GM06990 (cell line): Measurements from ENCODE around the gene SNX19.

Experiments used
- DNase-seq: peaks from one replicate; pipeline ENCODE4 v3.0.0-alpha.2; 2011; ENCODE audit not compliant: insufficient read length; ENCODE audit errors: extremely low read depth
- H3K27me3 ChIP-seq: replicated peaks from 2 replicates; pipeline ENCODE4 v1.6.0; 2011; ENCODE audit warnings: low read length; ENCODE audit not compliant: control insufficient read depth, insufficient read depth
- H3K36me3 ChIP-seq: 2 replicates; pipeline ENCODE4 v1.5.1; 2011; ENCODE audit warnings: low read length; ENCODE audit not compliant: control insufficient read depth, insufficient read depth
- H3K4me3 ChIP-seq: replicated peaks from 2 replicates; pipeline ENCODE4 v1.5.1; 2011; ENCODE audit warnings: low read depth, mild to moderate bottlenecking, control low read depth, low read length
- CTCF ChIP-seq: IDR thresholded peaks from 2 replicates; pipeline ENCODE4 v1.5.1; 2011; ENCODE audit warnings: low read length, control low read depth, mild to moderate bottlenecking, inconsistent platforms; ENCODE audit not compliant: insufficient read depth, poor library complexity, severe bottlenecking

SNX19 gene

GRCh38 chr11:130865774-130866114, 50.5 kb downstream of the SNX19 start:
- TF ChIP-seq CTCF, result no peak
- H3K4me3 ChIP-seq, result no peak overlapping the region
- peaks cover 2% of the 10 kb centered on the region; the same call in 1 of the 2 replicates for H3K36me3 ChIP-seq
- no peak for DNase-seq
- H3K27me3 ChIP-seq, result peaks cover 2% of the 10 kb centered on the region; the same call in 1 of the 2 replicates

GRCh38 chr11:130865091-130865773, 51.0 kb downstream of the SNX19 start:
- no peak for TF ChIP-seq CTCF
- H3K4me3 ChIP-seq, result no peak overlapping the region
- H3K27me3 ChIP-seq, result peaks cover 2% of the 10 kb centered on the region; the same call in 1 of the 2 replicates
- H3K36me3 ChIP-seq, result peaks cover 2% of the 10 kb centered on the region; the same call in 1 of the 2 replicates
- DNase-seq, result no peak

GRCh38 chr11:130861902-130862860, 54.1 kb downstream of the SNX19 start:
- Histone ChIP-seq H3K4me3 (no peak overlapping the region), H3K36me3 (no peaks in the 10 kb centered on the region; the same call in 1 of the 2 replicates), H3K27me3 (peaks cover 4% of the 10 kb centered on the region)
- peak; percentile 100 for TF ChIP-seq CTCF
- peak; percentile 77 for DNase-seq

GRCh38 chr11:130861283-130861682, 55.0 kb downstream of the SNX19 start:
- Histone ChIP-seq H3K4me3 (no peak overlapping the region), H3K27me3 (peaks cover 4% of the 10 kb centered on the region), H3K36me3 (no peaks in the 10 kb centered on the region)
- TF ChIP-seq CTCF, result no peak
- DNase-seq, result peak; percentile 9

- H3K27me3 ChIP-seq, result peaks cover 4% of the 10 kb centered on the region
- H3K4me3 ChIP-seq, result no peak overlapping the region
- no peaks in the 10 kb centered on the region for H3K36me3 ChIP-seq
- no peak for TF ChIP-seq CTCF
- DNase-seq, result no peak
Observed at GRCh38 chr11:130859886-130860285, 56.4 kb downstream of the SNX19 start.
